Measurements from ENCODE around the gene MCRS1. TPM values are rescaled to one million over a fixed set of nuclear protein-coding genes. Genes with fewer than 3 reads are reported as not detected.
"Not testable (repeated sequence)": the region's sequence is repeated elsewhere in the genome, so short reads cannot be mapped to it uniquely, and the experiment has no call there.

The MCRS1 gene
- total RNA-seq, 1 donor from 2014 or later, result 97.9 TPM

DNA sequence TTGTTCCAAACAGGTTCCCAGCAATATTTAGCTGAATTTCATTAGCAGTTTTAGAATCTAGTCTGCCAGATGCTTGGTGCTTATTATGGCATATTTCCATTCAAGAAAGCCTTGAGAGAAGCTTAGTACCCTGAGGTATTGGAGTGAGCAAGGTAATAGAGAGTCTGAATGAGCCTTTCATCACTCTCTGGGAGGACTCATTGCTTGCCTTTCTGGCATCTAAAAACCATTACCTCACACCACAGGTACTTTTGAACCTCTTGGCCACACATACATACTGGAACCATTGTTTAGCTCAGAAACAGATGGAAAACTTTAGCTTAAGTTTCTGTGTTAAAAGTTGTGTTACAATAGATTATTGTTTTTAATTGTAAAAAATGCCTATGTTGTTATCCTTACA, 56.5 kb downstream of the MCRS1 start:
- H3K27me3 ChIP-seq (ENCODE audit: low read depth), result no peaks in the 10 kb centered on the region
- TF ChIP-seq, protein P1, sequence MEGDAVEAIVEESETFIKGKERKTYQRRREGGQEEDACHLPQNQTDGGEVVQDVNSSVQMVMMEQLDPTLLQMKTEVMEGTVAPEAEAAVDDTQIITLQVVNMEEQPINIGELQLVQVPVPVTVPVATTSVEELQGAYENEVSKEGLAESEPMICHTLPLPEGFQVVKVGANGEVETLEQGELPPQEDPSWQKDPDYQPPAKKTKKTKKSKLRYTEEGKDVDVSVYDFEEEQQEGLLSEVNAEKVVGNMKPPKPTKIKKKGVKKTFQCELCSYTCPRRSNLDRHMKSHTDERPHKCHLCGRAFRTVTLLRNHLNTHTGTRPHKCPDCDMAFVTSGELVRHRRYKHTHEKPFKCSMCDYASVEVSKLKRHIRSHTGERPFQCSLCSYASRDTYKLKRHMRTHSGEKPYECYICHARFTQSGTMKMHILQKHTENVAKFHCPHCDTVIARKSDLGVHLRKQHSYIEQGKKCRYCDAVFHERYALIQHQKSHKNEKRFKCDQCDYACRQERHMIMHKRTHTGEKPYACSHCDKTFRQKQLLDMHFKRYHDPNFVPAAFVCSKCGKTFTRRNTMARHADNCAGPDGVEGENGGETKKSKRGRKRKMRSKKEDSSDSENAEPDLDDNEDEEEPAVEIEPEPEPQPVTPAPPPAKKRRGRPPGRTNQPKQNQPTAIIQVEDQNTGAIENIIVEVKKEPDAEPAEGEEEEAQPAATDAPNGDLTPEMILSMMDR (IDR thresholded peaks at IDR 0.05; ENCODE audit: borderline replicate concordance), result no peak
- H3K4me1 ChIP-seq, result peaks cover 5% of the 10 kb centered on the region
- no peak overlapping the region for H3K4me3 ChIP-seq
- H3K9me3 ChIP-seq (replicated peaks), result no peaks in the 10 kb centered on the region
- DNase-seq, result no peak
- no peak overlapping the region for H3K27ac ChIP-seq (replicated peaks)
- intact Hi-C loops (cut with micrococcal nuclease), result no loop called here
- H3K36me3 ChIP-seq, result no peaks in the 10 kb centered on the region

DNA sequence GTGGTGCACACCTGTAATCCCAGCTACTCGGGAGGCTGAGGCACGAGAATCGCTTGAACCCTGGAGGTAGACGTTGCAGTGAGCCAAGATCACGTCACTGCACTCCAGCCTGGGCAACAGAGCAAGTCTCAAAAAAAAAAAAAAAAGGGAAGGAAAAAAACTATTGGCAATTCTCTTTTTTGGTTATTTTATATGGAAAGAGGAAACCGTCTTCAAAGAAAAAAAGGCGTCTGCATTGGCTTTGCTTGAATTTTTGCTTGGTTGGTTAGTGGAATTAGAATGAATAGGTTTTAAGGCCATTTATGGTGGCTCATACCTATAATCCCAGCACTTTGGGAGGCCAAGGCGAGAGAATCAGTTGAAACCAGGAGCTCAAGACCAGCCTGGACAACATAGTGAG, 58.3 kb downstream of the MCRS1 start:
- H3K4me1 ChIP-seq; intact Hi-C loops (cut with micrococcal nuclease); DNase-seq: not testable (repeated sequence)

More for the DNA sequence above, 58.3 kb downstream of the MCRS1 start:
- H3K9me3 ChIP-seq (replicated peaks); H3K4me3 ChIP-seq; H3K27me3 ChIP-seq (ENCODE audit: low read depth); H3K36me3 ChIP-seq; H3K27ac ChIP-seq (replicated peaks): not testable (repeated sequence)

Other genes starting within 250 kb of the MCRS1 start
- 0.66 TPM for gene TROAP, start 244.9 kb downstream of the MCRS1 start, total RNA-seq
- gene C1QL4, start 231.0 kb downstream of the MCRS1 start, total RNA-seq, result not detected
- gene DNAJC22, start 221.3 kb downstream of the MCRS1 start, total RNA-seq, result 0.08 TPM
- gene SPATS2, start 200.7 kb downstream of the MCRS1 start, total RNA-seq, result 5.9 TPM
- gene KCNH3, start 29.1 kb downstream of the MCRS1 start, total RNA-seq, result 0.41 TPM
- gene FAM186B, start 37.5 kb upstream of the MCRS1 start, total RNA-seq, result 0.33 TPM
- 22.0 TPM for gene PRPF40B, start 55.4 kb upstream of the MCRS1 start, total RNA-seq
- gene FMNL3, start 139.3 kb upstream of the MCRS1 start, total RNA-seq, result 10.4 TPM
- gene TMBIM6, start 173.4 kb upstream of the MCRS1 start, total RNA-seq, result 215 TPM

Data from left ventricle myocardium inferior (tissue), 1 donor.